Mesothelial cell of epicardium (in vitro differentiated cells): ENCODE data around the gene EXOC3L4. TPM values are rescaled to one million over a fixed set of nuclear protein-coding genes. Genes with fewer than 3 reads are reported as not detected.

ENCODE experiments used
- DNase-seq, 2 experiments: peaks; one replicate each; pipeline ENCODE4 v3.0.0; 2021; ENCODE audit warnings: low spot score in 2 of 2; ENCODE audit not compliant: unreplicated experiment in 2 of 2
- H3K27ac Mint-ChIP-seq: 2 replicates; pipeline ENCODE4 v1.8.0; 2021; ENCODE audit warnings: mixed read lengths
- H3K27me3 Mint-ChIP-seq: 2 replicates; pipeline ENCODE4 v1.8.0; 2021; ENCODE audit warnings: low read depth, mixed read lengths
- H3K36me3 Mint-ChIP-seq: 2 replicates; pipeline ENCODE4 v1.8.0; 2021; ENCODE audit warnings: mixed read lengths
- H3K4me1 Mint-ChIP-seq: 2 replicates; pipeline ENCODE4 v1.8.0; 2021; ENCODE audit warnings: mixed read lengths
- H3K4me3 Mint-ChIP-seq: 2 replicates; pipeline ENCODE4 v1.8.0; 2021; ENCODE audit warnings: mild to moderate bottlenecking, moderate library complexity, mixed read lengths
- H3K9me3 Mint-ChIP-seq: 2 replicates; pipeline ENCODE4 v1.8.0; 2021; ENCODE audit warnings: mixed read lengths
- total RNA-seq: library from RNA; stranded (reverse); gene quantifications from 3 replicates; pipeline ENCODE4 v1.2.1, GENCODE V29; 2021
- TF ChIP-seq, protein P1 (sequence below): fragments of 200-600 bp; sonication (generic); IDR thresholded peaks from one replicate; pipeline ENCODE4 v1.5.0; 2021; ENCODE audit warnings: antibody characterized with exemption; ENCODE audit not compliant: unreplicated experiment

EXOC3L4 gene
- total RNA-seq, 1 donor from 2014 or later = not detected

DNA sequence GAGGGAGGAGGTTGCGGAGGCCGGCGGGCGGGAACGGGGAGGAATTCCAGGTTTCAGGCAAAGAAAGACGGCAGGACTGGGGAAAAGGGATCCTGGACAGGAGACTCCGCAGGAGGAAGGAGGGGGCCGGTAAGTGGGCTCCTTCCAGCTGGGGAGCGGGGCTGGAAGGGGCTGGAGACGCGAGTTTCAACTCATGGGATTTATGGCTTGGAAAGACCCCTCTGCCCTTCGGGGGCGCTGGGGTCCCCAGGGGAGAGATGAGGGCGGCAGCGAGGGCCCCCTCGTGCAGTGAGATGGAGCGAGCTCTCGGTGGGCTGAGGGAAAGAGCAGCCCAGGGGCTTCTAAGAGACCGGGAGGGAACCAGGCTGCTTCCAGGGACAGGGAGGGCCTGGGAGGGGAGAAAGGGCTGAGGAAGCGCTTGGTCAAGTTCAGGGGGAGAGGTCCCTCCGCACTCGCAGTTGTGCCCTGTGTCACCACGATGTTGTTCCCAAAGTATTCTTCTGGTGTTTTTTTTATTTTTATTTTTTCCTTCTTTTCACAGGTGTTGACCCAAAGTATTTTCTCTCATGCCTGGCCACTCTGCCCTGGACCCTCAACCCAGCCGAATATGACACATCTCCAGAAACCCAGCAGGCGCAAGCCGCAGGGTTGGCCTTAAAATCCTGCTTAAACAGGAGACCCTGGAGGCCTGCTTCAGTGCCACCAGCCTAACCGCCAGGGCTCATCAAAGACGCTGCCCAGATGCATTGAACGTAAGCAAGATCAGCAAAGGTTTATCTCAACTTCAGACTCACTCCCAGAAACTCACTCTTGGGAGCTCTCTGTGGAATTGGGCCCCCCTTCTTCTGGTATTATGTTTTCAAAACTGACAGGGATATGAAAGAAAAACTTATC lies 44.9 kb downstream of the EXOC3L4 start:
- Mint-ChIP-seq H3K27ac (peak overlapping the region; percentile 80), H3K4me1 (peaks cover 46% of the 10 kb centered on the region), H3K4me3 (peak overlapping the region; percentile 66), H3K9me3 (no peaks in the 10 kb centered on the region), H3K36me3 (peaks cover 18% of the 10 kb centered on the region), H3K27me3 (no peaks in the 10 kb centered on the region)
- DNase-seq = no peak
- TF ChIP-seq, protein P1, sequence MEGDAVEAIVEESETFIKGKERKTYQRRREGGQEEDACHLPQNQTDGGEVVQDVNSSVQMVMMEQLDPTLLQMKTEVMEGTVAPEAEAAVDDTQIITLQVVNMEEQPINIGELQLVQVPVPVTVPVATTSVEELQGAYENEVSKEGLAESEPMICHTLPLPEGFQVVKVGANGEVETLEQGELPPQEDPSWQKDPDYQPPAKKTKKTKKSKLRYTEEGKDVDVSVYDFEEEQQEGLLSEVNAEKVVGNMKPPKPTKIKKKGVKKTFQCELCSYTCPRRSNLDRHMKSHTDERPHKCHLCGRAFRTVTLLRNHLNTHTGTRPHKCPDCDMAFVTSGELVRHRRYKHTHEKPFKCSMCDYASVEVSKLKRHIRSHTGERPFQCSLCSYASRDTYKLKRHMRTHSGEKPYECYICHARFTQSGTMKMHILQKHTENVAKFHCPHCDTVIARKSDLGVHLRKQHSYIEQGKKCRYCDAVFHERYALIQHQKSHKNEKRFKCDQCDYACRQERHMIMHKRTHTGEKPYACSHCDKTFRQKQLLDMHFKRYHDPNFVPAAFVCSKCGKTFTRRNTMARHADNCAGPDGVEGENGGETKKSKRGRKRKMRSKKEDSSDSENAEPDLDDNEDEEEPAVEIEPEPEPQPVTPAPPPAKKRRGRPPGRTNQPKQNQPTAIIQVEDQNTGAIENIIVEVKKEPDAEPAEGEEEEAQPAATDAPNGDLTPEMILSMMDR = no peak

DNA sequence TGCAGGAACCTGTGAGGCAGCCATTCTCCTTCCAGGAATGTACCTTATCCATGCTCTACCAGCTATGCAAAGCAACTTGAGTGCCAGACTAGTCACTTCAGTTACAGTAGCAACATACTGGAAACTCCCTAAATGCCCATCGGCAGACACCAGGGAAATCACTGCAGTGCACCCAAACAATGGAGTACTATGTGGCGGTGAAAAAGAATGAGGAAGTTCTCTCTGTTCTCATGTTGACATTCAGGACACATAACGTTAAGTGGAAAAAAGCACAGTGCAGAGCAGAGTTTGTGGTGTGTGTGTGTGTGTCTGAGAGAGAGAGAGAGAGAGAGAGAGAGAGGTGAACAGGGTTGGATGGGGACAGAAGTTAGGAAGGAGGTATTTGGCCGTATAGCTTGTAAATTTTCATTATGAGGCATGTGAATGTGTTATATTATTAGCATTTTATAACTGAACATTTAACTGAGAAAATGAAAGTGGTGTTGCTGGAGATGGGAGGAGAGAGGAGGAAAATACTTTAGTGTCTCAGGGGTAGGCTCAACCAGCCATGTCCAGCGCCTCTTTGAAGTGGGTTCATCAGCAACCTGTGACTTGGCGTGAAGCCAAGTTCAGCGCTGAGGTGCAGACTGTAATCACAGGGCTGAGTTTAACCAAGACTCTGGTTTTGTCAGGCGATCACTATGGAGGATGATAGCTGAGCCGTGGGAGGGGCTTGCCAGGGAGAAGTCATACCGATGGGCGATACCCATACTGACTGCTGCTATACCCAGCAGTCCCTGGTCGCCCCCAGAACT lies 46.0 kb downstream of the EXOC3L4 start:
- H3K27ac Mint-ChIP-seq = peak overlapping the region; percentile 0
- no peaks in the 10 kb centered on the region for H3K9me3 Mint-ChIP-seq
- no peak for DNase-seq
- H3K36me3 Mint-ChIP-seq = peaks cover 9% of the 10 kb centered on the region
- H3K4me1 Mint-ChIP-seq = peaks cover 47% of the 10 kb centered on the region
- H3K4me3 Mint-ChIP-seq = peak overlapping the region; percentile 22
- TF ChIP-seq, protein P1 = no peak
- H3K27me3 Mint-ChIP-seq = no peaks in the 10 kb centered on the region

DNA sequence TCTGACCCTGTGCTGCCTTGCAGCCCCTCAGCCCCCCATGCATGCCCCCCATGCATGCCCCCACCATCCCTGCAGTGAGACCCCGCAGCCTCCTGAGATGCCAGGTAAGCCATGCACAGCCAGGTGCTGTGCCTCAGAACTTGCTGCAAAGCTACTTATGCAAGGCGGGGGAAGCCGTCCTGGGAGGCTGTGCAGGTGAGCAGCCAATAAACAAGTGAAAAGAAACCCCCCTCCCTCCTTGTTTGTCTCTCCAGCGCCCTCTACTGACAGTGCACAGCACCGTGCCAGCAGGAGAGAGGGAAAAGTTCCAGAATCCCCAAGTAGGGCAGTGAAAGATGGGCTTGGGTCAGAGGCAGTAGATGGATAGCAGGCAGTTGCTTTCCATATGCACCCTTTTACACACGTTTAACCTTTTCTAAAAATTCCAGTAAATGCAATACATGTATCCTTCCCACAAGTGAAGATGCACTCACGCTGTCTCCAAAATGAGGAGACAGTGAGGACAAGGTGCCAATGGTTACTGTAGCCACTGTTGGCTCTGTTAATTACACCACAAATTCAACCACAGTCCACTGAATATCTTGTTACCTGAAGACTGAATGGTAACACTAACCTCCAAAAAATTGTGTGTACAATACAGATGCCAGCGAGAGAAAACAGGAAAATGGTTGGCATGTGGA lies 46.7 kb downstream of the EXOC3L4 start:
- TF ChIP-seq, protein P1 = no peak
- Mint-ChIP-seq H3K27ac (peak overlapping the region; percentile 12), H3K4me3 (no peak overlapping the region), H3K36me3 (peaks cover 6% of the 10 kb centered on the region), H3K9me3 (no peaks in the 10 kb centered on the region), H3K4me1 (peaks cover 47% of the 10 kb centered on the region), H3K27me3 (no peaks in the 10 kb centered on the region)
- DNase-seq = no peak

DNA sequence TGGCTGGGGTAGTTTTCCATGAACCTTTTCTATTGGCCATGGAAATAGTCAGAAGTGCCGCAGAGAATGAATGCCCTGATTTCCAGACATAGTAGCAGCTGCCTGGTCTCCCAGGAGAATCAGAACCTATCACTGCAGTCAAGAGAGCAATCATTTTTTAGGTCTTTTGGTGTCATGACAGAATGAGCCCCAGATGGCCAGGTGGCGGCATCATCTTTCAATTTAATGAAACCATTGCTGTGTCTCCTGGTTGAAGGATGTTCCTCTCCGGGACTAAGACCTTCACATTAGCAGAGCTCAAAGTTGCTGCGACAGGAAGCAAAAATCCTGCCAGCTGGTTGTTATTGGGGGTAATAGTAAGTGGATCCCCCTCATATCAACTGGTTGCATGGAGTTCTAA lies 47.5 kb downstream of the EXOC3L4 start:
- TF ChIP-seq, protein P1 = no peak
- no peak overlapping the region for H3K27ac Mint-ChIP-seq
- no peaks in the 10 kb centered on the region for H3K27me3 Mint-ChIP-seq
- peaks cover 41% of the 10 kb centered on the region for H3K4me1 Mint-ChIP-seq
- no peak overlapping the region for H3K4me3 Mint-ChIP-seq
- H3K36me3 Mint-ChIP-seq = no peaks in the 10 kb centered on the region
- DNase-seq = no peak
- H3K9me3 Mint-ChIP-seq = no peaks in the 10 kb centered on the region

DNA sequence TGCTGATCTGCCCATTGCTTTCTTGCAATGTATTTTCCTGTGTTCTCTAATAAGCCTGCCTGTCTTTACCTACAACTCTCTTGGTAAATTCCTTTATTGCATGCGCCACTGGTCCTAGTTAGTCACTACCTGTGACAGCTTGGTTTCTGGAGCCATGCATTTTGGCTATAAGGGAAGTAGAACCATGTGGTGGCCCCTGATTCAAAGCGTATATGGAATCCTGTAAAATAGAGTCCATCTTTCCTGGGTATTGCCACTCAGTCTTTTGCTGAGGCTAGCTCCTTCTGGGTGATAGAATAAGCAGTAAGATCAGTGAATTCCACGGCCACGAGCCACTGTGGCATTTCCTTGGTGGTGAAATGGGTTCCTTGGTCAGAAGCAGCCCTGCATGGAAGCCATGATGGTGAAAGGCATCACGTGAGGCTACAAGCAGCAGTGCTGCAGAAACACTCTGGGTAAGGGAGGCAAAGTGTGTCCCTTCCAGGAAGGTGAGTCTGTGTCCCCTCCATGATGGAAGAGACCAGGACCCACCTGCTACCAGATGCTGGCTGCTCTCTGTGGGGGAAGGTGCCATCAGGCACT lies 48.3 kb downstream of the EXOC3L4 start:
- H3K27me3 Mint-ChIP-seq = no peaks in the 10 kb centered on the region

More for the DNA sequence above, 48.3 kb downstream of the EXOC3L4 start:
- no peak overlapping the region for H3K27ac Mint-ChIP-seq
- no peaks in the 10 kb centered on the region for H3K36me3 Mint-ChIP-seq
- H3K4me3 Mint-ChIP-seq = no peak overlapping the region
- DNase-seq = no peak
- TF ChIP-seq, protein P1 = no peak
- H3K4me1 Mint-ChIP-seq = peaks cover 35% of the 10 kb centered on the region
- H3K9me3 Mint-ChIP-seq = no peaks in the 10 kb centered on the region
